Lung (tissue), 12 donors: ENCODE results near the gene MRPS25. TPM values are rescaled to one million over a fixed set of nuclear protein-coding genes. Genes with fewer than 3 reads are reported as not detected.

Experiments
- ATAC-seq: fragments of 200-7000 bp; cut with Tn5 transposase; one replicate; pipeline ENCODE4 v1.9.1; 2020; ENCODE audit warnings: moderate number of reproducible peaks; ENCODE audit not compliant: insufficient read depth, low FRiP score
- DNase-seq, 3 donors: peaks; one replicate each; pipeline ENCODE4 v3.0.0-alpha.2; 2013 to 2017
- H3K27ac ChIP-seq, 2 donors: one replicate each; pipeline ENCODE4 v1.5.1; 2013; ENCODE audit warnings: mild to moderate bottlenecking in 2 of 2, moderate library complexity in 2 of 2, control low read depth in 1 of 2, inconsistent platforms in 1 of 2, low read depth in 1 of 2, low read length in 1 of 2
- H3K27me3 ChIP-seq, 3 donors: one replicate each; pipeline ENCODE4 v1.5.1; 2013; ENCODE audit warnings: low read length in 2 of 3; ENCODE audit not compliant: control insufficient read depth in 3 of 3, insufficient read depth in 3 of 3
- H3K36me3 ChIP-seq, 4 donors: one replicate each; pipeline ENCODE4 v1.5.1; 2013; ENCODE audit warnings: low read length in 4 of 4, mild to moderate bottlenecking in 1 of 4, moderate library complexity in 1 of 4; ENCODE audit not compliant: control insufficient read depth in 4 of 4, insufficient read depth in 4 of 4
- H3K4me1 ChIP-seq, 5 donors: one replicate each; pipeline ENCODE4 v1.5.1; 2013; ENCODE audit warnings: low read length in 5 of 5, mild to moderate bottlenecking in 2 of 5, moderate library complexity in 1 of 5; ENCODE audit not compliant: control insufficient read depth in 5 of 5, insufficient read depth in 5 of 5
- H3K4me3 ChIP-seq: one replicate; pipeline ENCODE4 v1.5.1; 2013; ENCODE audit warnings: mild to moderate bottlenecking, control low read depth, moderate library complexity
- H3K9ac ChIP-seq, 2 donors: one replicate each; pipeline ENCODE4 v1.5.1; 2013; ENCODE audit warnings: low read length in 2 of 2, control low read depth in 1 of 2; ENCODE audit not compliant: insufficient read depth in 1 of 2
- H3K9me3 ChIP-seq, 4 donors: one replicate each; pipeline ENCODE4 v1.5.1; 2013; ENCODE audit warnings: low read length in 3 of 4, mild to moderate bottlenecking in 1 of 4, moderate library complexity in 1 of 4; ENCODE audit not compliant: control insufficient read depth in 4 of 4, insufficient read depth in 3 of 4
- WGBS, 2 donors: extraction: QIAGEN DNeasy Blood & Tissue Kit; methylation state at CpG; one replicate each; pipeline ENCODE4 v1.1.7; 2013; 5-methylcytosine and 5-hydroxymethylcytosine counted together
- polyA plus RNA-seq, 2 donors: library from polyadenylated mRNA; stranded (reverse); fragments of 200-250 nt; gene quantifications; one replicate each; pipeline ENCODE4 v1.2.1, GENCODE V29; 2013
- total RNA-seq, 2 donors: library from RNA; depleted of rRNA in 1 of 2; stranded (reverse); fragments of >200 nt in 1 of 2; gene quantifications; one replicate each; pipeline ENCODE4 v1.2.1, GENCODE V29; 2014 to 2021
- TF ChIP-seq, protein P1 (sequence below): IDR thresholded peaks from 2 replicates; pipeline ENCODE4 v1.5.1; 2012; ENCODE audit warnings: mild to moderate bottlenecking; ENCODE audit errors: control extremely low read depth, extremely low read depth
- donor health status: control.
- donor health status: control.
- donor health status: Bipolar disorder and iron deficiency.
- donor health status: healthy.
- donor health status: DM: yes; HTN: yes; CAD: no.

MRPS25 gene
- total and polyA plus RNA-seq, 4 donors = 19.9 to 71.5 (median 57.5) TPM

- 91 to 92% methylated on average over 8 of the region's 8 CpGs for WGBS, 2 donors
- ATAC-seq (no peak), DNase-seq (no peak)
- Histone ChIP-seq H3K27me3 (no peaks in the 10 kb centered on the region), H3K4me1 (no peaks in the 10 kb centered on the region), H3K4me3 (no peak overlapping the region), H3K9ac (no peak overlapping the region), H3K27ac (no peak overlapping the region), H3K9me3 (no peaks in the 10 kb centered on the region), H3K36me3 (peaks cover 11 to 41% (median 24%) of the 10 kb centered on the region in 4 donors)
- TF ChIP-seq, protein P1, sequence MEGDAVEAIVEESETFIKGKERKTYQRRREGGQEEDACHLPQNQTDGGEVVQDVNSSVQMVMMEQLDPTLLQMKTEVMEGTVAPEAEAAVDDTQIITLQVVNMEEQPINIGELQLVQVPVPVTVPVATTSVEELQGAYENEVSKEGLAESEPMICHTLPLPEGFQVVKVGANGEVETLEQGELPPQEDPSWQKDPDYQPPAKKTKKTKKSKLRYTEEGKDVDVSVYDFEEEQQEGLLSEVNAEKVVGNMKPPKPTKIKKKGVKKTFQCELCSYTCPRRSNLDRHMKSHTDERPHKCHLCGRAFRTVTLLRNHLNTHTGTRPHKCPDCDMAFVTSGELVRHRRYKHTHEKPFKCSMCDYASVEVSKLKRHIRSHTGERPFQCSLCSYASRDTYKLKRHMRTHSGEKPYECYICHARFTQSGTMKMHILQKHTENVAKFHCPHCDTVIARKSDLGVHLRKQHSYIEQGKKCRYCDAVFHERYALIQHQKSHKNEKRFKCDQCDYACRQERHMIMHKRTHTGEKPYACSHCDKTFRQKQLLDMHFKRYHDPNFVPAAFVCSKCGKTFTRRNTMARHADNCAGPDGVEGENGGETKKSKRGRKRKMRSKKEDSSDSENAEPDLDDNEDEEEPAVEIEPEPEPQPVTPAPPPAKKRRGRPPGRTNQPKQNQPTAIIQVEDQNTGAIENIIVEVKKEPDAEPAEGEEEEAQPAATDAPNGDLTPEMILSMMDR = no peak
These were observed 10.0 kb downstream of the MRPS25 start for GRCh38 chr3:15055019-15055557.

DNA sequence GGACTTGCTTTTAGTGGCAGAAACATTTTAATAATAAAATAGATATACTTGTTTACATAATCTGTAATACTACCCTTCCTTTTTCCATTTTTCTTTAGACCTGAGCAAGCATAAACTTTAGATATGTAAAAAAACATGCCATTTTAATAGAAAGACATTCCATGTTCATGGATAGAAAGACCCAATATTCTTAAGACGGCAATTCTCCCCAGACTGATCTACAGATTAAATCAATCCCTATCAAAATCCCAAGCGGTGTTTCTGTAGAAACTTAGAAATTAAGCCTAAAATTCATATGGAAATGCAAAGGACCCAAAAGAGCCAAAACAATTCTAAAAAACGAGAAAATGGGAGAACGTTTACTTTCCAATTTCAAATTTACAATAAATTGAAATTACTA lies 11.6 kb downstream of the MRPS25 start:
- DNase-seq = no peak
- Histone ChIP-seq H3K4me3 (no peak overlapping the region), H3K27ac (no peak overlapping the region), H3K9ac (no peak overlapping the region), H3K9me3 (no peaks in the 10 kb centered on the region), H3K27me3 (no peaks in the 10 kb centered on the region), H3K36me3 (peaks cover 12 to 42% (median 24%) of the 10 kb centered on the region in 4 donors), H3K4me1 (no peaks in the 10 kb centered on the region)
- WGBS, 2 donors = 98 to 99% methylated on average over 4 of the region's 4 CpGs
- ATAC-seq = no peak
- TF ChIP-seq, protein P1 = no peak

GRCh38 chr3:15052335-15053242 lies 12.5 kb downstream of the MRPS25 start:
- Histone ChIP-seq H3K27me3 (no peaks in the 10 kb centered on the region), H3K9ac (no peak overlapping the region), H3K4me1 (no peaks in the 10 kb centered on the region), H3K4me3 (no peak overlapping the region), H3K9me3 (no peaks in the 10 kb centered on the region), H3K36me3 (peaks cover 10 to 40% (median 21%) of the 10 kb centered on the region in 4 donors), H3K27ac (no peak overlapping the region)
- 94 to 95% methylated on average over 14 of the region's 14 CpGs for WGBS, 2 donors
- DNase-seq (no peak), ATAC-seq (no peak)
- TF ChIP-seq, protein P1 = no peak
